ENCODE measurements around the gene SYCP2.

DNA sequence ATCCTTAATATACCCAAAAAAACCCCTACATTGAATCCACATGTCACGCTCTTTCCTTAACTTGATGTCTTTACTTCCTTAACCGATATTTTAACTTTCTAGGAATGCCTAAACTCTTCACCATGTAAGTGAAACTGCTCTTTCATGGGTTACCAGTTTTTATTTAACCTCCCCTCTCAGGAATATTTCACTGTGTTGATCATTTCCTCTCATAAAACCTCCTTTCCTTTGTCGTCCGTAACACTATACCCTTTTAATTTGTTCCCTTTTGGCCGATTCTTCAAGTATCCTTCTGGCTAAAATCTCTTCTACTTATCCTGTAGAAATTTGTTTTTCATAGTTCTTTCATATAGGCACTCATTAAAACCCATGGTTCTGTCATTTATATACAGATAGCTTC, 24.6 kb downstream of the SYCP2 start:
- TF ChIP-seq POLR2A (IDR thresholded peaks at IDR 0.05) = no peak
- TF ChIP-seq, protein P1, sequence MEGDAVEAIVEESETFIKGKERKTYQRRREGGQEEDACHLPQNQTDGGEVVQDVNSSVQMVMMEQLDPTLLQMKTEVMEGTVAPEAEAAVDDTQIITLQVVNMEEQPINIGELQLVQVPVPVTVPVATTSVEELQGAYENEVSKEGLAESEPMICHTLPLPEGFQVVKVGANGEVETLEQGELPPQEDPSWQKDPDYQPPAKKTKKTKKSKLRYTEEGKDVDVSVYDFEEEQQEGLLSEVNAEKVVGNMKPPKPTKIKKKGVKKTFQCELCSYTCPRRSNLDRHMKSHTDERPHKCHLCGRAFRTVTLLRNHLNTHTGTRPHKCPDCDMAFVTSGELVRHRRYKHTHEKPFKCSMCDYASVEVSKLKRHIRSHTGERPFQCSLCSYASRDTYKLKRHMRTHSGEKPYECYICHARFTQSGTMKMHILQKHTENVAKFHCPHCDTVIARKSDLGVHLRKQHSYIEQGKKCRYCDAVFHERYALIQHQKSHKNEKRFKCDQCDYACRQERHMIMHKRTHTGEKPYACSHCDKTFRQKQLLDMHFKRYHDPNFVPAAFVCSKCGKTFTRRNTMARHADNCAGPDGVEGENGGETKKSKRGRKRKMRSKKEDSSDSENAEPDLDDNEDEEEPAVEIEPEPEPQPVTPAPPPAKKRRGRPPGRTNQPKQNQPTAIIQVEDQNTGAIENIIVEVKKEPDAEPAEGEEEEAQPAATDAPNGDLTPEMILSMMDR (IDR thresholded peaks at IDR 0.05) = no peak
